Spleen (tissue), 11 donors: ENCODE results near the gene AFAP1L2. TPM values are rescaled to one million over a fixed set of nuclear protein-coding genes. Genes with fewer than 3 reads are reported as not detected.
A peak's percentile ranks its signal among the peaks of the same experiment; 100 is the strongest.

Source experiments
- DNase-seq: peaks from one replicate; pipeline ENCODE4 v3.0.0-alpha.2; 2020
- H3K27ac ChIP-seq, 8 donors: fragments of 200-600 bp; sonication (generic) in 7 of 8; 1 replicate in 4 of 8; 2 replicates in 4 of 8; pipeline versions ENCODE4 v1.5.0 to v1.8.0; 2016 to 2021; ENCODE audit warnings: inconsistent platforms in 4 of 8, mild to moderate bottlenecking in 4 of 8, moderate library complexity in 1 of 8
- H3K27me3 ChIP-seq, 7 donors: fragments of 200-600 bp; sonication (generic) in 6 of 7; replicated peaks in 1 of 7; 1 replicate in 4 of 7; 2 replicates in 3 of 7; pipeline versions ENCODE4 v1.5.0 to v1.8.0; 2016 to 2021; ENCODE audit warnings: inconsistent platforms in 3 of 7, mild to moderate bottlenecking in 1 of 7
- H3K36me3 ChIP-seq, 6 donors: fragments of 200-600 bp; sonication (generic) in 5 of 6; 1 replicate in 4 of 6; 2 replicates in 2 of 6; pipeline versions ENCODE4 v1.5.0 to v1.8.0; 2016 to 2021; ENCODE audit warnings: inconsistent platforms in 2 of 6
- H3K4me1 ChIP-seq, 6 donors: fragments of 200-600 bp; sonication (generic) in 5 of 6; 1 replicate in 3 of 6; 2 replicates in 3 of 6; pipeline versions ENCODE4 v1.5.0 to v1.8.0; 2016 to 2021; ENCODE audit warnings: inconsistent platforms in 3 of 6
- H3K4me3 ChIP-seq, 8 donors: fragments of 200-600 bp; sonication (generic) in 7 of 8; 1 replicate in 4 of 8; 2 replicates in 4 of 8; pipeline versions ENCODE4 v1.5.0 to v1.8.0; 2016 to 2021; ENCODE audit warnings: inconsistent platforms in 4 of 8, mild to moderate bottlenecking in 4 of 8, moderate library complexity in 2 of 8
- H3K9me3 ChIP-seq, 8 donors: fragments of 200-600 bp; sonication (generic) in 7 of 8; 1 replicate in 4 of 8; 2 replicates in 4 of 8; pipeline versions ENCODE4 v1.5.0 to v1.8.0; 2016 to 2021; ENCODE audit warnings: inconsistent platforms in 4 of 8
- POLR2A ChIP-seq, 3 donors: fragments of 450-650 bp; IDR thresholded peaks; one replicate each; pipeline ENCODE4 v1.5.1; 2017; ENCODE audit warnings: antibody characterized with exemption in 3 of 3, mild to moderate bottlenecking in 1 of 3
- POLR2AphosphoS5 ChIP-seq, 3 donors: sonication (generic); formaldehyde crosslinking; IDR thresholded peaks; one replicate each; pipeline ENCODE4 v1.5.1; 2017; ENCODE audit warnings: antibody characterized with exemption in 3 of 3
- WGBS, 5 donors: extraction: QIAGEN DNeasy Blood & Tissue Kit in 3 of 5; methylation state at CpG; one replicate each; pipeline versions ENCODE4 v1.1.5 to v1.1.7; 2013 to 2018; 5-methylcytosine and 5-hydroxymethylcytosine counted together
- intact Hi-C: fragments of 100-400 bp; cut with DNase I; formaldehyde crosslinking; loops from one replicate; pipeline ENCODE4 v1.15.0; 2023; ENCODE audit warnings: low total_unique reads
- polyA plus RNA-seq, 3 donors: library from polyadenylated mRNA; stranded (reverse); fragments of 200-250 nt; gene quantifications; one replicate each; pipeline ENCODE4 v1.2.1, GENCODE V29; 2013
- total RNA-seq, 7 donors: library from RNA; depleted of rRNA in 3 of 7; stranded (reverse); fragments of >200 nt in 3 of 7; fragmentation: NEBNext Ultra II Directional in 4 of 7; extraction: Animal tissue kit (Norgen Biotek cat#: 25700) in 4 of 7; gene quantifications; one replicate each; pipeline versions ENCODE4 v1.1.0 to v1.2.1, GENCODE V29; 2016 to 2021
- TF ChIP-seq, protein P1 (sequence below), 11 experiments: fragments of 200-600 bp in 7 of 11; fragments of 450-650 bp in 4 of 11; sonication (generic) in 4 of 11; IDR thresholded peaks in 8 of 11; conservative IDR thresholded peaks in 3 of 11; 1 replicate in 7 of 11; 2 replicates in 4 of 11; pipeline versions ENCODE4 v1.4.0 to v1.8.0; 2016 to 2021; ENCODE audit warnings: antibody characterized with exemption in 11 of 11, inconsistent platforms in 4 of 11, mild to moderate bottlenecking in 1 of 11
- donor health status: healthy with polysubstance abuse.
- donor health status: DM: no; HTN: no; CAD: no; lungs with moderate emphysema.
- donor health status: DM: no; HTN: no; CAD: no.
- donor health status: Bipolar disorder and iron deficiency.
- donor health status: healthy.
- donor health status: DM: no; HTN: no; CAD: no.
- donor health status: DM: yes; HTN: yes; CAD: no.

AFAP1L2 gene
- total and polyA plus RNA-seq, 10 donors, result 18.3 to 273 (median 180) TPM

DNA sequence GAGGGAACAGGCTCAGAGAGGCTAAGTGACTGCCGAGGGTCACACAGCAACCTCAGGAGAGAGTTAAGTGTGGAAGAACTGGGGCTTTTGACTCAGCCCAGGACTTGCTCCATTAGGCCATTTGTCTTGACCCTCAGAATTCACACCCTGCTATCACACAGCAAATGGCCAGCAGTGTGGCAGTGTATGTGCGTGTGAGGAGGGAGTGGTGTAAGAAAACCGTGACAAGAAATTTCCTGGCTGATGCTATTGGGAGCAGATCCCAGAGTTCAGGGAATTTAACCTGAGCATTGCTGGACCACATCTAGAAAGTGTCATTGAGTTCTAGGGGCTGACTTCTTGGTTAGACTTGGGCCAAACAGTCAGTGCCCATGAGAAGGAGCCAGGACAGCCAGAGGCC, 146.8 kb downstream of the AFAP1L2 start:
- no peak for DNase-seq
- WGBS, 5 donors, result 72 to 92% (median 73%) methylated on average over 3 of the region's 3 CpGs
- Histone ChIP-seq H3K27ac (peak overlapping the region in 5 of 8 donors; percentile 2 to 52 (median 35)), H3K4me3 (no peak overlapping the region), H3K27me3 (no peaks in the 10 kb centered on the region), H3K9me3 (no peaks in the 10 kb centered on the region), H3K36me3 (no peaks in the 10 kb centered on the region), H3K4me1 (peaks cover 0 to 14% (median 3%) of the 10 kb centered on the region in 6 donors)
- intact Hi-C loops, result no loop called here
- TF ChIP-seq POLR2A (IDR thresholded peaks at IDR 0.05), result no peak
- TF ChIP-seq POLR2AphosphoS5 (IDR thresholded peaks at IDR 0.05), result no peak
- TF ChIP-seq, protein P1, sequence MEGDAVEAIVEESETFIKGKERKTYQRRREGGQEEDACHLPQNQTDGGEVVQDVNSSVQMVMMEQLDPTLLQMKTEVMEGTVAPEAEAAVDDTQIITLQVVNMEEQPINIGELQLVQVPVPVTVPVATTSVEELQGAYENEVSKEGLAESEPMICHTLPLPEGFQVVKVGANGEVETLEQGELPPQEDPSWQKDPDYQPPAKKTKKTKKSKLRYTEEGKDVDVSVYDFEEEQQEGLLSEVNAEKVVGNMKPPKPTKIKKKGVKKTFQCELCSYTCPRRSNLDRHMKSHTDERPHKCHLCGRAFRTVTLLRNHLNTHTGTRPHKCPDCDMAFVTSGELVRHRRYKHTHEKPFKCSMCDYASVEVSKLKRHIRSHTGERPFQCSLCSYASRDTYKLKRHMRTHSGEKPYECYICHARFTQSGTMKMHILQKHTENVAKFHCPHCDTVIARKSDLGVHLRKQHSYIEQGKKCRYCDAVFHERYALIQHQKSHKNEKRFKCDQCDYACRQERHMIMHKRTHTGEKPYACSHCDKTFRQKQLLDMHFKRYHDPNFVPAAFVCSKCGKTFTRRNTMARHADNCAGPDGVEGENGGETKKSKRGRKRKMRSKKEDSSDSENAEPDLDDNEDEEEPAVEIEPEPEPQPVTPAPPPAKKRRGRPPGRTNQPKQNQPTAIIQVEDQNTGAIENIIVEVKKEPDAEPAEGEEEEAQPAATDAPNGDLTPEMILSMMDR (IDR thresholded peaks at IDR 0.05 in 8 of 11, conservative IDR thresholded peaks at IDR 0.05 in 3 of 11), result no peak

DNA sequence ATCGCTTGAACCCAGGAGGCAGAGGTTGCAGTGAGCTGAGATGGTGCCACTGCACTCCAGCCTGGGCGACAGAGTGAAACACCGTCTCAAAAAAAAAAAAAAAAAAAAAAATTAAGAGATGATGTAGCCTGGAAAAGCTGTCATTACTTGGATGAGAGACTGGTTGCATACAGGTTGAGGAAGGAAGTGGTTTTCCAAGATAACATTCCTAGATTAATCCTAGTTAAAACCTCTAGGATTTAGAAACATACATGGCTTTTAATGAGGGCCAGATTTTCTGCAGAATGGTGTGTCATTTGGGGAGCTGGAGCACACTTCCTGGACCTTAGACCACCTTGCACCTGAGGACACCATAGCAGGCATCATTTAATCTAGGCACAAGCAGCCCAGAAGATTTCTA, 147.5 kb downstream of the AFAP1L2 start:
- TF ChIP-seq POLR2A (IDR thresholded peaks at IDR 0.05), result no peak
- TF ChIP-seq, protein P1 (IDR thresholded peaks at IDR 0.05 in 8 of 11, conservative IDR thresholded peaks at IDR 0.05 in 3 of 11), result no peak
- TF ChIP-seq POLR2AphosphoS5 (IDR thresholded peaks at IDR 0.05), result no peak
- no peak for DNase-seq
- no peaks in the 10 kb centered on the region for H3K9me3 ChIP-seq
- WGBS, 5 donors, result 81 to 87% (median 84%) methylated on average over 3 of the region's 3 CpGs
- H3K27ac ChIP-seq, result peak overlapping the region in 4 of 8 donors; percentile 2 to 52 (median 32)
- H3K4me1 ChIP-seq, result peaks cover 0 to 14% (median 3%) of the 10 kb centered on the region in 6 donors
- intact Hi-C loops, result no loop called here
- H3K36me3 ChIP-seq, result no peaks in the 10 kb centered on the region
- no peaks in the 10 kb centered on the region for H3K27me3 ChIP-seq
- H3K4me3 ChIP-seq, result no peak overlapping the region

DNA sequence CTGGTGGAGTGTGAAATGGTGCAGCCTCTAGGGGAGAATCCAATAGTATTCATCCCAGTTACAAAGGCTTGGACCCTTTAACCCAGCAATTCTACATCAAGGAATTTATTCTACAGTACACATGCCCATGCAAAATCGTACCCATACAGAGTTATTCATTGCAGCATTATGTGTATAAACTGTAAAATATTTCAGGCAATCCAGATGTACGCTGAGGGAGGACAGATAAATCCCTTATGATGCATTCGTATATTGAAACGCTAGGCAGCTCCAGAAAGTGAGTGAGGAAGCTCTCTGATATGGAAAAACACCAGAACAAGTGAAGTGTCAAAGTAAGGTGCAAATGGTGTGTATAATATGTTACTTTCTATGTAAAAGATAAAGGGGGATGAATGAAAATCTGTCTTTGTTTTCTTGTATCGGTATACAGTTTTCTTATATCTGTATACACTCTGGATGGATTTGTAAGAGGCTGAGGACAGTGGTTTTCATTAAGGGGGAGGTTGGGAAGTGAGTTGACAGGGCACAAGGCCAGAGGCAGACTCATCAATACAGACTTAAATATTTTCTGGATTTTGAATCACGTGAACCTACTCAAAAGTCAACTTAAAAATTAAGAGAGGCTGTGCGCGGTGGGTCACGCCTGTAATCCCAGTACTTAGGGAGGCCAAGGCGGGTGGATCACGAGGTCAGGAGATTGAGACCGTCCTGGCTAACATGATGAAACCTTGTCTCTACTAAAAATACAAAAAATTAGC, 148.1 kb downstream of the AFAP1L2 start:
- no peak overlapping the region for H3K4me3 ChIP-seq
- peaks cover 0 to 13% (median 0%) of the 10 kb centered on the region in 6 donors for H3K4me1 ChIP-seq
- no peaks in the 10 kb centered on the region for H3K9me3 ChIP-seq
- no peak for DNase-seq
- WGBS, 5 donors, result 82 to 88% (median 85%) methylated on average over 12 of the region's 12 CpGs
- no peaks in the 10 kb centered on the region for H3K36me3 ChIP-seq
- H3K27ac ChIP-seq, result no peak overlapping the region
- intact Hi-C loops, result no loop called here
- no peaks in the 10 kb centered on the region for H3K27me3 ChIP-seq
- TF ChIP-seq POLR2A (IDR thresholded peaks at IDR 0.05) (no peak), POLR2AphosphoS5 (IDR thresholded peaks at IDR 0.05) (no peak)
- TF ChIP-seq, protein P1 (IDR thresholded peaks at IDR 0.05 in 8 of 11, conservative IDR thresholded peaks at IDR 0.05 in 3 of 11), result no peak

DNA sequence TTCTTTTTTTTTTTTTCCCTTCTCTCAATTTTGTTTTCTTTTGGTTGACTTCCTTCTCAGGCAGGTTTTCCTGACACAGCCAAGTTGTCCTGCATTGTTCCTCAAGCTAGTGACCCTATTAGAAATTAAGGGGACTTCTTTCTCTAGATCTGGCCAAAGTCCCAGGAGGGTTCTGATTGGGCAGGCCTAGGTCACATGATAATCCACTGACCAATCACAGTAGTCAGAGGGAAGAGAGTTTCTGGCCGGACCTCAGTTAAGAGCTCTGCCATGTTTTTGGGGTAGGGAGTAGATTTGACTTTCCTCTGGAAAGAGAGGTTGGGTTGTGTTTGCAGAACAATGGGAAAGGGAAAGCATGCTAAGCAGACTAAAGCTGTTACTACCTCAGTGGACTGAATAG, 149.1 kb downstream of the AFAP1L2 start:
- Histone ChIP-seq H3K4me1 (peaks cover 0 to 9% (median 0%) of the 10 kb centered on the region in 6 donors), H3K4me3 (no peak overlapping the region), H3K27me3 (no peaks in the 10 kb centered on the region), H3K27ac (no peak overlapping the region), H3K36me3 (no peaks in the 10 kb centered on the region), H3K9me3 (no peaks in the 10 kb centered on the region)
- DNase-seq, result no peak
- 81 to 98% (median 91%) methylated on average over 1 of the region's 1 CpG for WGBS, 5 donors
- TF ChIP-seq, protein P1 (IDR thresholded peaks at IDR 0.05 in 8 of 11, conservative IDR thresholded peaks at IDR 0.05 in 3 of 11), result no peak
- TF ChIP-seq POLR2AphosphoS5 (IDR thresholded peaks at IDR 0.05) (no peak), POLR2A (IDR thresholded peaks at IDR 0.05) (no peak)
- intact Hi-C loops, result no loop called here
